H1 (cell line): ENCODE data around the gene TEKT3. TPM values are rescaled to one million over a fixed set of nuclear protein-coding genes. Genes with fewer than 3 reads are reported as not detected.
A peak's percentile ranks its signal among the peaks of the same experiment; 100 is the strongest.

Experiments
- CTCF ChIA-PET: fragments of 300-600 bp; sonication (Branson Sonifier 250); formaldehyde crosslinking; loops from one replicate; lab custom pipeline; 2021; ENCODE audit not compliant: partially characterized antibody; lab: Charles Lee
- POLR2A ChIA-PET: fragments of 300-600 bp; sonication (Branson Sonifier 250); formaldehyde crosslinking; loops from one replicate; lab custom pipeline; 2021; ENCODE audit warnings: inconsistent platforms; ENCODE audit not compliant: partially characterized antibody; lab: Charles Lee
- DNase-seq, 2 experiments: peaks; one replicate each; pipeline versions ENCODE4 v3.0.0 to v3.0.0-alpha.2; 2010 to 2022; ENCODE audit warnings: low spot score in 2 of 2, low read depth in 1 of 2, mixed read lengths in 1 of 2
- FAIRE-seq: peaks from 2 replicates; lab custom pipeline; 2011; peaks lifted over from hg19 to GRCh38; lab: Jason Lieb, UNC
- H2AFZ ChIP-seq: 2 replicates; pipeline ENCODE4 v1.8.1; 2012; ENCODE audit warnings: low read length, inconsistent platforms
- H2AK5ac ChIP-seq: 2 replicates; pipeline ENCODE4 v1.6.1; 2013; ENCODE audit warnings: low read depth, low read length
- H2BK120ac ChIP-seq: replicated peaks from 2 replicates; pipeline ENCODE3; 2013; ENCODE audit warnings: low read depth, low read length, inconsistent platforms
- H2BK12ac ChIP-seq: 2 replicates; pipeline ENCODE4 v1.6.1; 2013; ENCODE audit warnings: low read depth, low read length
- H2BK15ac ChIP-seq: 2 replicates; pipeline ENCODE4 v1.6.1; 2013; ENCODE audit warnings: low read length
- H2BK20ac ChIP-seq: 2 replicates; pipeline ENCODE4 v1.6.1; 2013; ENCODE audit warnings: low read length
- H2BK5ac ChIP-seq: 2 replicates; pipeline ENCODE4 v1.6.1; 2013; ENCODE audit warnings: low read depth, low read length
- H3K14ac ChIP-seq: 2 replicates; pipeline ENCODE4 v1.6.1; 2013; ENCODE audit warnings: inconsistent platforms; ENCODE audit not compliant: insufficient read length
- H3K18ac ChIP-seq: 2 replicates; pipeline ENCODE4 v1.6.1; 2013; ENCODE audit warnings: low read length; ENCODE audit errors: extremely low read depth
- H3K23ac ChIP-seq: 2 replicates; pipeline ENCODE4 v1.6.1; 2013; ENCODE audit warnings: inconsistent platforms; ENCODE audit not compliant: insufficient read length
- H3K23me2 ChIP-seq: 2 replicates; pipeline ENCODE4 v1.6.1; 2013; ENCODE audit warnings: low read depth, low read length
- H3K27ac ChIP-seq: 2 replicates; pipeline ENCODE4 v1.6.1; 2011; ENCODE audit warnings: low read depth, low read length, inconsistent platforms
- H3K27me3 ChIP-seq, 4 experiments: replicated peaks in 1 of 4; 1 replicate in 1 of 4; 2 replicates in 3 of 4; pipeline versions ENCODE4 v1.6.1 to v1.8.1; 2011 to 2013; ENCODE audit warnings: low read length in 3 of 4, mild to moderate bottlenecking in 3 of 4, inconsistent platforms in 2 of 4, mixed read lengths in 2 of 4, moderate library complexity in 1 of 4; ENCODE audit not compliant: control insufficient read depth in 3 of 4, insufficient read depth in 3 of 4; ENCODE audit errors: extremely low read depth in 1 of 4
- H3K36me3 ChIP-seq, 4 experiments: 2 replicates each; pipeline versions ENCODE4 v1.6.1 to v1.8.1; 2011 to 2013; ENCODE audit warnings: mild to moderate bottlenecking in 4 of 4, low read length in 3 of 4, moderate library complexity in 2 of 4, control low read depth in 1 of 4, inconsistent platforms in 1 of 4; ENCODE audit not compliant: insufficient read depth in 4 of 4, control insufficient read depth in 2 of 4
- H3K4ac ChIP-seq: replicated peaks from 2 replicates; pipeline ENCODE3; 2013; ENCODE audit warnings: low read length, low read depth, mixed read lengths, inconsistent platforms; ENCODE audit not compliant: insufficient read length
- H3K4me1 ChIP-seq, 4 experiments: replicated peaks in 1 of 4; 1 replicate in 1 of 4; 2 replicates in 3 of 4; pipeline versions ENCODE4 v1.6.1 to v1.8.1; 2011 to 2013; ENCODE audit warnings: low read length in 3 of 4, inconsistent platforms in 2 of 4, mixed read lengths in 1 of 4; ENCODE audit not compliant: insufficient read depth in 4 of 4, control insufficient read depth in 3 of 4
- H3K4me2 ChIP-seq, 2 experiments: 2 replicates each; pipeline versions ENCODE4 v1.6.1 to v1.8.1; 2011 to 2013; ENCODE audit warnings: low read depth in 2 of 2, low read length in 2 of 2, control low read depth in 1 of 2, inconsistent platforms in 1 of 2, mild to moderate bottlenecking in 1 of 2; ENCODE audit not compliant: insufficient read depth in 1 of 2
- H3K4me3 ChIP-seq, 4 experiments: fragments of 200-600, 300-600 bp in 1 of 4; sonication (generic), shearing (Covaris generic), sonication (Bioruptor Twin) in 1 of 4; 2 replicates each; pipeline versions ENCODE4 v1.5.1 to v1.8.1; 2011 to 2016; ENCODE audit warnings: low read length in 4 of 4, low read depth in 3 of 4, control low read depth in 2 of 4, inconsistent platforms in 2 of 4, mild to moderate bottlenecking in 2 of 4, mixed read lengths in 1 of 4, moderate library complexity in 1 of 4; ENCODE audit not compliant: insufficient read depth in 2 of 4; ENCODE audit errors: extremely low read depth in 1 of 4
- H3K56ac ChIP-seq: replicated peaks from 2 replicates; pipeline ENCODE3; 2013; ENCODE audit warnings: low read depth, mild to moderate bottlenecking, mixed read lengths, low read length, inconsistent platforms; ENCODE audit not compliant: insufficient read length
- H3K79me1 ChIP-seq: 2 replicates; pipeline ENCODE4 v1.6.1; 2013; ENCODE audit warnings: low read depth, low read length, control low read depth
- H3K79me2 ChIP-seq, 2 experiments: 2 replicates each; pipeline versions ENCODE4 v1.6.1 to v1.8.1; 2012 to 2013; ENCODE audit warnings: low read length in 2 of 2, mild to moderate bottlenecking in 2 of 2, inconsistent platforms in 1 of 2; ENCODE audit not compliant: insufficient read depth in 2 of 2, control insufficient read depth in 1 of 2
- H3K9ac ChIP-seq, 4 experiments: replicated peaks in 1 of 4; 1 replicate in 1 of 4; 2 replicates in 3 of 4; pipeline versions ENCODE4 v1.6.1 to v1.8.1; 2011 to 2013; ENCODE audit warnings: low read depth in 3 of 4, low read length in 3 of 4, control low read depth in 2 of 4, mild to moderate bottlenecking in 2 of 4, moderate library complexity in 2 of 4, inconsistent platforms in 1 of 4; ENCODE audit errors: extremely low read depth in 1 of 4
- H3K9me3 ChIP-seq, 2 experiments: 2 replicates each; pipeline versions ENCODE4 v1.6.1 to v1.8.1; 2012 to 2013; ENCODE audit warnings: mild to moderate bottlenecking in 2 of 2, moderate library complexity in 2 of 2, control low read depth in 1 of 2, inconsistent platforms in 1 of 2, low read depth in 1 of 2, low read length in 1 of 2, mixed read lengths in 1 of 2; ENCODE audit not compliant: insufficient read depth in 2 of 2
- H4K20me1 ChIP-seq, 2 experiments: replicated peaks in 1 of 2; 2 replicates each; pipeline versions ENCODE3 to v1.8.1; 2011 to 2013; ENCODE audit warnings: inconsistent platforms in 2 of 2, low read length in 2 of 2, mild to moderate bottlenecking in 1 of 2; ENCODE audit not compliant: insufficient read depth in 2 of 2, control insufficient read depth in 1 of 2
- H4K5ac ChIP-seq: 2 replicates; pipeline ENCODE4 v1.6.1; 2013; ENCODE audit warnings: low read length, low read depth, mixed read lengths, inconsistent platforms; ENCODE audit not compliant: insufficient read length
- H4K8ac ChIP-seq: 2 replicates; pipeline ENCODE4 v1.8.0; 2013; ENCODE audit warnings: mild to moderate bottlenecking, moderate library complexity, low read length, inconsistent platforms; ENCODE audit not compliant: insufficient read depth; ENCODE audit errors: extremely low read depth
- H4K91ac ChIP-seq: replicated peaks from 2 replicates; pipeline ENCODE3; 2013; ENCODE audit warnings: low read length, mixed read lengths, inconsistent platforms; ENCODE audit not compliant: insufficient read length
- ASH2L ChIP-seq: fragments of 200-600, 300-600 bp; sonication (generic); IDR thresholded peaks from one replicate; pipeline ENCODE4 v1.7.1; 2017; ENCODE audit warnings: low read length
- BACH1 ChIP-seq: IDR thresholded peaks from 2 replicates; pipeline ENCODE4 v1.6.1; 2012; ENCODE audit warnings: low read length, improper control_type of control experiment
- CREB1 ChIP-seq: IDR thresholded peaks from 2 replicates; pipeline ENCODE4 v1.6.1; 2012; ENCODE audit warnings: inconsistent platforms
- FOSL1 ChIP-seq: IDR thresholded peaks from 2 replicates; pipeline ENCODE4 v1.6.1; 2011; ENCODE audit warnings: mild to moderate bottlenecking, low read depth, low read length, moderate library complexity; ENCODE audit not compliant: insufficient read depth
- WGBS, 2 experiments: shearing (Covaris generic) in 1 of 2; methylation state at CpG; one replicate each; pipeline versions ENCODE4 v1.1.6 to v1.1.7; 2013 to 2015; ENCODE audit warnings: low lambda C conversion rate in 2 of 2, mixed read lengths in 2 of 2, inconsistent platforms in 1 of 2, low coverage in 1 of 2, missing lambda C conversion rate in 1 of 2; ENCODE audit not compliant: insufficient replicate concordance in 2 of 2, insufficient coverage in 1 of 2, insufficient read length in 1 of 2; ENCODE audit errors: extremely low coverage in 1 of 2, missing lambda C conversion rate in 1 of 2; 5-methylcytosine and 5-hydroxymethylcytosine counted together
- polyA plus RNA-seq, 7 experiments: library from polyadenylated mRNA; depleted of rRNA in 3 of 7; stranded (reverse) in 5 of 7; unstranded in 2 of 7; fragments of >200 nt in 5 of 7; fragments of 200-250 nt in 2 of 7; gene quantifications; 1 replicate in 5 of 7; 2 replicates in 1 of 7; 4 replicates in 1 of 7; pipeline versions ENCODE4 v1.2.1 to v1.2.3, GENCODE V29; 2011 to 2013; ENCODE audit warnings: missing spikeins in 2 of 7, mixed read lengths in 2 of 7
- total RNA-seq: library from RNA; stranded (reverse); fragmentation: NEBNext Ultra II Directional; extraction: Animal tissue kit (Norgen Biotek cat#: 25700); gene quantifications from 2 replicates; pipeline ENCODE4 v1.2.1, GENCODE V29; 2021
- TF ChIP-seq, protein P1 (sequence below), 3 experiments: IDR thresholded peaks; 1 replicate in 2 of 3; 2 replicates in 1 of 3; pipeline versions ENCODE4 v1.5.1 to v1.6.1; 2011; ENCODE audit warnings: low read length in 3 of 3, mild to moderate bottlenecking in 3 of 3, inconsistent platforms in 2 of 3, low read depth in 1 of 3, moderate library complexity in 1 of 3; ENCODE audit not compliant: insufficient read depth in 1 of 3; ENCODE audit errors: control extremely low read depth in 1 of 3

Gene TEKT3
- total and polyA plus RNA-seq, 2 of the 8 experiments (the other 6 are each of a cell fraction or from before 2014, with no cell fraction given) = 2.2 to 2.9 TPM

DNA sequence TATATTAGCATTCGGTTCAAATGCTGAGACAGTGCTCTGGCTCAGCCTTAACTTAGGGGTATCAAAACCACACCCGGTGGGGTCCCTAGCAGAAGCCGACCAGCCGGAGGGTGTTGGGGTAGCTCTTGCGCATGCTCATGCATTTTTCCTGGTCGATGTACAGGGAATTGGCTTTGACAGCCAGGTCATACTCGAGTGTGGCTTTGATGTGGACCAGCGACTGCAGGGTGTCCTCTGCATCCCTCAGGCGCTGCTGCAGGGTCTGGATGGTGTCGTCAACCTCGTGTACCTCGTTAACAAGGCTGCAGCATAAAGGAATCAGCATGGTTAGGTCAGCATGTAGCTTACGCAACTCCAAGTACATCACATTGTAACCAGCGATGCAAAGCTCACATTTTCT lies 37.5 kb downstream of the TEKT3 start:
- H4K91ac ChIP-seq = no peak overlapping the region
- H3K4ac ChIP-seq = no peak overlapping the region
- H3K23ac ChIP-seq = no peak overlapping the region
- FAIRE-seq (no peak), DNase-seq (no peak)
- H3K27me3 ChIP-seq = no peaks in the 10 kb centered on the region
- no peak overlapping the region for H3K56ac ChIP-seq
- no peak overlapping the region for H3K27ac ChIP-seq
- H2BK5ac ChIP-seq = no peak overlapping the region
- no peak overlapping the region for H2BK12ac ChIP-seq
- 0 out of 2 replicates have a peak overlapping the region, but pooled peaks have one; percentile 36 for H2BK15ac ChIP-seq
- no peaks in the 10 kb centered on the region for H3K9me3 ChIP-seq
- WGBS, 2 experiments = 89% methylated on average over 14 of the region's 14 CpGs; no CpG with 5 or more reads in 1 of the 2 experiments
- H3K18ac ChIP-seq = no peak overlapping the region
- no peaks in the 10 kb centered on the region for H3K23me2 ChIP-seq
- no peak overlapping the region for H3K4me2 ChIP-seq
- TF ChIP-seq BACH1 (no peak), ASH2L (no peak), CREB1 (no peak), FOSL1 (no peak)
- TF ChIP-seq, protein P1, sequence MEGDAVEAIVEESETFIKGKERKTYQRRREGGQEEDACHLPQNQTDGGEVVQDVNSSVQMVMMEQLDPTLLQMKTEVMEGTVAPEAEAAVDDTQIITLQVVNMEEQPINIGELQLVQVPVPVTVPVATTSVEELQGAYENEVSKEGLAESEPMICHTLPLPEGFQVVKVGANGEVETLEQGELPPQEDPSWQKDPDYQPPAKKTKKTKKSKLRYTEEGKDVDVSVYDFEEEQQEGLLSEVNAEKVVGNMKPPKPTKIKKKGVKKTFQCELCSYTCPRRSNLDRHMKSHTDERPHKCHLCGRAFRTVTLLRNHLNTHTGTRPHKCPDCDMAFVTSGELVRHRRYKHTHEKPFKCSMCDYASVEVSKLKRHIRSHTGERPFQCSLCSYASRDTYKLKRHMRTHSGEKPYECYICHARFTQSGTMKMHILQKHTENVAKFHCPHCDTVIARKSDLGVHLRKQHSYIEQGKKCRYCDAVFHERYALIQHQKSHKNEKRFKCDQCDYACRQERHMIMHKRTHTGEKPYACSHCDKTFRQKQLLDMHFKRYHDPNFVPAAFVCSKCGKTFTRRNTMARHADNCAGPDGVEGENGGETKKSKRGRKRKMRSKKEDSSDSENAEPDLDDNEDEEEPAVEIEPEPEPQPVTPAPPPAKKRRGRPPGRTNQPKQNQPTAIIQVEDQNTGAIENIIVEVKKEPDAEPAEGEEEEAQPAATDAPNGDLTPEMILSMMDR (IDR thresholded peaks at IDR 0.05; ENCODE audit: control extremely low read depth in 1 of 3, insufficient read depth in 1 of 3, low read depth in 1 of 3, low read length in 3 of 3) = no peak
- no peak overlapping the region for H3K9ac ChIP-seq
- no peak overlapping the region for H2BK20ac ChIP-seq
- no peaks in the 10 kb centered on the region for H4K20me1 ChIP-seq
- no peaks in the 10 kb centered on the region for H3K79me1 ChIP-seq
- H3K79me2 ChIP-seq = no peaks in the 10 kb centered on the region
- no peak overlapping the region for H4K8ac ChIP-seq
- no peak overlapping the region for H2AK5ac ChIP-seq
- no peak overlapping the region for H3K4me3 ChIP-seq
- no peak overlapping the region for H2AFZ ChIP-seq
- H3K36me3 ChIP-seq = no peaks in the 10 kb centered on the region
- ChIA-PET CTCF (interaction anchor here (1.2 to 1.3 kb wide), 3 partner anchors 10 to 199 kb away, joined by 3 to 7 read pairs (median 3); no protein-coding TSS in a partner anchor), POLR2A (no interaction called here)
- no peaks in the 10 kb centered on the region for H3K4me1 ChIP-seq
- no peak overlapping the region for H3K14ac ChIP-seq
- no peak overlapping the region for H2BK120ac ChIP-seq
- H4K5ac ChIP-seq = no peak overlapping the region
